ENCODE results near the gene SLC6A5. TPM values are rescaled to one million over a fixed set of nuclear protein-coding genes. Genes with fewer than 3 reads are reported as not detected.

SLC6A5 gene
- total and polyA plus RNA-seq, 2 of the 8 experiments (the other 6 are each of a cell fraction or from before 2014, with no cell fraction given), result not detected

GRCh38 chr11:20634781-20635180 is 35.4 kb downstream of the SLC6A5 start:
- DNase-seq (ENCODE audit: low read depth in 1 of 2, low spot score in 2 of 2) (no peak), FAIRE-seq (no peak)
- no peak overlapping the region for H3K4me2 ChIP-seq (ENCODE audit: insufficient read depth in 1 of 2, low read depth in 2 of 2, low read length in 2 of 2)
- no peak overlapping the region for H2BK120ac ChIP-seq (replicated peaks; ENCODE audit: low read depth, low read length)
- H3K4ac ChIP-seq (replicated peaks; ENCODE audit: insufficient read length, low read depth, low read length), result no peak overlapping the region
- ChIA-PET POLR2A (ENCODE audit: partially characterized antibody) (no interaction called here), CTCF (ENCODE audit: partially characterized antibody) (interaction anchor here (0.6 to 2.8 kb wide), 4 partner anchors 13 to 924 kb away, joined by 3 to 16 read pairs (median 4); no protein-coding TSS in a partner anchor)
- H3K9me3 ChIP-seq (ENCODE audit: insufficient read depth in 2 of 2, low read depth in 1 of 2, low read length in 1 of 2), result no peaks in the 10 kb centered on the region; a peak in 1 of 4 replicates
- H3K79me1 ChIP-seq (ENCODE audit: low read depth, low read length), result no peaks in the 10 kb centered on the region
- H3K14ac ChIP-seq (ENCODE audit: insufficient read length), result no peak overlapping the region
- WGBS, 2 experiments (ENCODE audit: extremely low coverage in 1 of 2, insufficient coverage in 1 of 2, insufficient read length in 1 of 2, insufficient replicate concordance in 2 of 2, low coverage in 1 of 2, low lambda C conversion rate in 2 of 2, missing lambda C conversion rate in 1 of 2), result 84% methylated on average over 7 of the region's 7 CpGs; no CpG with 5 or more reads in 1 of the 2 experiments
- no peaks in the 10 kb centered on the region for H3K79me2 ChIP-seq (ENCODE audit: control insufficient read depth in 1 of 2, insufficient read depth in 2 of 2, low read length in 2 of 2)
- H4K20me1 ChIP-seq (replicated peaks in 1 of 2; ENCODE audit: control insufficient read depth in 1 of 2, insufficient read depth in 2 of 2, low read length in 2 of 2), result no peaks in the 10 kb centered on the region
- H4K91ac ChIP-seq (replicated peaks; ENCODE audit: insufficient read length, low read length), result no peak overlapping the region
- no peak overlapping the region for H2AFZ ChIP-seq (ENCODE audit: low read length)
- no peak overlapping the region for H2BK12ac ChIP-seq (ENCODE audit: low read depth, low read length)
- H3K4me3 ChIP-seq (ENCODE audit: extremely low read depth in 1 of 4, insufficient read depth in 2 of 4, low read depth in 3 of 4, low read length in 4 of 4), result no peak overlapping the region
- no peak overlapping the region for H2BK20ac ChIP-seq (ENCODE audit: low read length)
- H4K5ac ChIP-seq (ENCODE audit: insufficient read length, low read depth, low read length), result no peak overlapping the region
- H3K4me1 ChIP-seq (replicated peaks in 1 of 4; ENCODE audit: control insufficient read depth in 3 of 4, insufficient read depth in 4 of 4, low read length in 3 of 4), result peaks cover 0 to 5% (median 2%) of the 10 kb centered on the region in 4 experiments; a peak in 3 of 7 replicates
- H4K8ac ChIP-seq (ENCODE audit: extremely low read depth, insufficient read depth, low read length), result no peak overlapping the region
- TF ChIP-seq SAP30 (IDR thresholded peaks at IDR 0.05; ENCODE audit: insufficient read depth, insufficient replicate concordance, low read length), result no peak
- TF ChIP-seq CTCF (IDR thresholded peaks at IDR 0.05; ENCODE audit: control extremely low read depth in 1 of 3, insufficient read depth in 1 of 3, low read depth in 1 of 3, low read length in 3 of 3), result no peak
- no peak for TF ChIP-seq TCF12 (IDR thresholded peaks at IDR 0.05; ENCODE audit: low read depth, low read length)
- no peak for TF ChIP-seq JUND (IDR thresholded peaks at IDR 0.05; ENCODE audit: low read length)
- no peak for TF ChIP-seq PHF8 (conservative IDR thresholded peaks at IDR 0.05; ENCODE audit: low read depth, low read length)
- TF ChIP-seq CTBP2 (IDR thresholded peaks at IDR 0.05; ENCODE audit: borderline replicate concordance, insufficient read depth, insufficient read length, low read length), result no peak
- no peak for TF ChIP-seq NRF1 (IDR thresholded peaks at IDR 0.05; ENCODE audit: low read depth, low read length)
- H2BK5ac ChIP-seq (ENCODE audit: low read depth, low read length), result no peak overlapping the region
- H3K23ac ChIP-seq (ENCODE audit: insufficient read length), result no peak overlapping the region
- no peak overlapping the region for H3K27ac ChIP-seq (ENCODE audit: low read depth, low read length)
- no peak overlapping the region for H3K18ac ChIP-seq (ENCODE audit: extremely low read depth, low read length)
- no peak overlapping the region for H3K56ac ChIP-seq (replicated peaks; ENCODE audit: insufficient read length, low read depth, low read length)
- no peak overlapping the region for H2AK5ac ChIP-seq (ENCODE audit: low read depth, low read length)
- H3K9ac ChIP-seq (replicated peaks in 1 of 4; ENCODE audit: extremely low read depth in 1 of 4, low read depth in 3 of 4, low read length in 3 of 4), result no peak overlapping the region
- no peaks in the 10 kb centered on the region for H3K27me3 ChIP-seq (replicated peaks in 1 of 4; ENCODE audit: control insufficient read depth in 3 of 4, extremely low read depth in 1 of 4, insufficient read depth in 3 of 4, low read length in 3 of 4)
- no peak overlapping the region for H2BK15ac ChIP-seq (ENCODE audit: low read length)
- no peaks in the 10 kb centered on the region for H3K36me3 ChIP-seq (ENCODE audit: control insufficient read depth in 2 of 4, insufficient read depth in 4 of 4, low read length in 3 of 4)
- no peaks in the 10 kb centered on the region for H3K23me2 ChIP-seq (ENCODE audit: low read depth, low read length)
